Activated T-helper 1 cell treated with anti-CD3 and anti-CD28 coated beads, Interleukin-2, amount 50 U/mL, for 16 hours (primary cell): ENCODE results near the gene ADM2.

Experiments
- DNase-seq, 2 donors: peaks; one replicate each; pipeline ENCODE4 v3.0.0-alpha.2; 2020; ENCODE audit warnings: low read depth in 1 of 2, low spot score in 1 of 2

The ADM2 gene

GRCh38 chr22:50523806-50524675, 42.7 kb downstream of the ADM2 start:
- DNase-seq = no peak

GRCh38 chr22:50524676-50525103, 43.3 kb downstream of the ADM2 start:
- no peak for DNase-seq

- peak; percentile 93 to 98 for DNase-seq
Observed at GRCh38 chr22:50525104-50525857, 43.9 kb downstream of the ADM2 start, which contains the start of gene SCO2. TSS of gene SCO2 (minus strand) at chr22:50525598. CDS start at chr22:50524411, 1,187 bp downstream.

- DNase-seq = no peak
Observed at GRCh38 chr22:50525858-50526107, 44.4 kb downstream of the ADM2 start.

GRCh38 chr22:50526108-50526833, 44.9 kb downstream of the ADM2 start:
- peak; percentile 51 to 72 for DNase-seq

- no peak for DNase-seq
Observed at GRCh38 chr22:50526834-50527801, 45.8 kb downstream of the ADM2 start.

- DNase-seq = no peak
Observed at GRCh38 chr22:50527921-50528681, 46.8 kb downstream of the ADM2 start.

GRCh38 chr22:50528682-50529415, 47.5 kb downstream of the ADM2 start:
- no peak for DNase-seq

- no peak for DNase-seq
Observed at GRCh38 chr22:50529416-50529896, 48.1 kb downstream of the ADM2 start.

GRCh38 chr22:50529897-50530579, 48.7 kb downstream of the ADM2 start, which contains the start of gene TYMP:
TSS of gene TYMP (minus strand) at chr22:50530012. CDS start at chr22:50529709, 303 bp downstream.
- peak in 1 of 2 donors; percentile 61 for DNase-seq

GRCh38 chr22:50530580-50530876, 49.2 kb downstream of the ADM2 start:
- DNase-seq = no peak

GRCh38 chr22:50530877-50531545, 49.7 kb downstream of the ADM2 start:
- DNase-seq = peak; percentile 60 to 72

GRCh38 chr22:50531546-50531961, 50.2 kb downstream of the ADM2 start:
- peak in 1 of 2 donors; percentile 66 for DNase-seq

- DNase-seq = no peak
Observed at GRCh38 chr22:50531962-50532674, 50.8 kb downstream of the ADM2 start.

- no peak for DNase-seq
Observed at GRCh38 chr22:50532824-50533796, 51.8 kb downstream of the ADM2 start.
